Smooth muscle cell (in vitro differentiated cells): Measurements from ENCODE around the gene EIF2AK3. TPM values are rescaled to one million over a fixed set of nuclear protein-coding genes. Genes with fewer than 3 reads are reported as not detected.

ENCODE experiments used
- DNase-seq: peaks from one replicate; lab custom pipeline; 2025; ENCODE audit not compliant: unreplicated experiment; lab: John Stamatoyannopoulos, UW
- H2AFZ ChIP-seq: fragments of 200-600 bp; sonication (generic); 2 replicates; pipeline ENCODE4 v1.6.0; 2016; ENCODE audit warnings: antibody characterized with exemption, low read depth, mild to moderate bottlenecking
- H3F3A ChIP-seq: fragments of 200-600 bp; sonication (generic); 2 replicates; pipeline ENCODE4 v1.6.0; 2017; ENCODE audit warnings: antibody characterized with exemption, low read depth
- H3K27ac ChIP-seq: fragments of 200-600 bp; sonication (generic); 2 replicates; pipeline ENCODE4 v1.5.1; 2016; ENCODE audit warnings: low read depth, mild to moderate bottlenecking
- H3K27me3 ChIP-seq: fragments of 200-600 bp; sonication (generic); 2 replicates; pipeline ENCODE4 v1.6.1; 2016; ENCODE audit warnings: low read depth, mild to moderate bottlenecking
- H3K36me3 ChIP-seq: fragments of 200-600 bp; sonication (generic); 2 replicates; pipeline ENCODE4 v1.5.1; 2016; ENCODE audit warnings: low read depth
- H3K4me1 ChIP-seq: fragments of 200-600 bp; sonication (generic); 2 replicates; pipeline ENCODE4 v1.5.1; 2016; ENCODE audit warnings: low read depth
- H3K4me2 ChIP-seq: fragments of 200-600 bp; sonication (generic); 2 replicates; pipeline ENCODE4 v1.6.0; 2016; ENCODE audit warnings: mild to moderate bottlenecking
- H3K4me3 ChIP-seq: fragments of 200-600 bp; sonication (generic); 2 replicates; pipeline ENCODE4 v1.5.1; 2016; ENCODE audit warnings: mild to moderate bottlenecking
- H3K79me2 ChIP-seq: fragments of 200-600 bp; sonication (generic); 2 replicates; pipeline ENCODE4 v1.6.0; 2016; ENCODE audit warnings: low read depth, mild to moderate bottlenecking
- H3K9ac ChIP-seq: fragments of 200-600 bp; sonication (generic); 2 replicates; pipeline ENCODE4 v1.6.0; 2016; ENCODE audit warnings: low read depth
- H3K9me3 ChIP-seq: fragments of 200-600 bp; sonication (generic); replicated peaks from 2 replicates; pipeline ENCODE4 v1.5.1; 2016; ENCODE audit warnings: low read depth
- H4K20me1 ChIP-seq: fragments of 200-600 bp; sonication (generic); 2 replicates; pipeline ENCODE4 v1.6.0; 2016; ENCODE audit warnings: low read depth
- WGBS: methylation state at CpG from one replicate; pipeline ENCODE4 v1.1.7; 2016; ENCODE audit warnings: low lambda C conversion rate; 5-methylcytosine and 5-hydroxymethylcytosine counted together
- polyA plus RNA-seq: library from polyadenylated mRNA; unstranded; fragments of >200 nt; fragmentation: Nextera tagmentation; extraction: Ambion mirVana; gene quantifications from 2 replicates; pipeline ENCODE4 v1.2.1, GENCODE V29; 2016
- total RNA-seq: library from RNA; depleted of rRNA; stranded (reverse); fragments of >200 nt; gene quantifications from 2 replicates; pipeline ENCODE4 v1.2.3, GENCODE V29; 2014
- TF ChIP-seq, protein P1 (sequence below): fragments of 200-600 bp; sonication (generic); IDR thresholded peaks from 2 replicates; pipeline ENCODE4 v1.5.1; 2017; ENCODE audit warnings: borderline replicate concordance, mild to moderate bottlenecking, antibody characterized with exemption; ENCODE audit not compliant: insufficient read depth, poor library complexity, severe bottlenecking

EIF2AK3 gene
- total RNA-seq (53.4 and 61.6 TPM in 2 replicates), polyA plus RNA-seq (16.2 and 18.0 TPM in 2 replicates)

DNA sequence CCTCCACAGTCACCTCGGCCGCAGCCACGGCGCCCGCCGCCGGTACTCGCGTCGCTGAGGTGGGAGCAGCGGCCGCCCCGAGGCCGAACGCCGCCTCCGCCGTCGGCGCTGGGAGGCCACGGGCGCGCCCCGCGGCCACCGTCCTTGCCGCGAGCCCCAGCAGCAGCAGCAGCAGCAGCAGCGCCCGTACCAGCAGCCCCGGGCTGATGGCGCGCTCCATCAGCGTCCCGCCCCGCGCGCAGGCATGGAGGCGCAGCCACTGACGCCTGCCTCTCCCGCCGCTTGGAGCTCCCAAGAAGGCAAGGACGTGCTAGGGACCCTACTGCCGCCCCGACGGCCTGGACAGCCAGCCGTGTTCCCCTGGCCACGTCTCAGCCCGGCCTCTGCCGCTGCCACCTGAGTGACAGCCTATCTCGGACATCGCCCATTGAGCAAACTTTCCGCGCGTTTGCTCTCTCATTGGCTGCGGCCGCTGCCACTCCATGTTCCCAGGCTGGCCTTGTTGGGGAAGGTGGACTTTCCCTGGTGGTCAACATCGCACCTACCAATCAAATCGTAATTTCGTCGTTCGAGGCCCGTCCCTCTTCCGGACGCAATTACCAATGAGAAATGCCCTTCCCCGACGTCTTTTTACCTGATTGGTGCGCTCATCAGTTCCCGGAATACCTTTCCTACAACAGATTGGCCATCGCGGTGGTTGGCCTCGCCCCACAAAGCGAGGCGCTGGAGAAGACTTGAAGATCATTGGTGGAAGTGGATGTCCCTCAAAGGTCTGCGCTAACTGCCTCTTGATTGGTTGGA lies at the start of gene EIF2AK3:
TSS of gene EIF2AK3 (minus strand) at position 410 of the 801 bp plus-strand sequence. CDS start at position 220, 190 bp downstream.
- DNase-seq: peak; percentile 92
- under 1% methylated on average over 73 of the region's 75 CpGs for WGBS
- H3K36me3 ChIP-seq: no peaks in the 10 kb centered on the region
- peak within 1 kb of the TSS; percentile 99 for H3K4me2 ChIP-seq
- peaks cover 46% of the 10 kb centered on the region for H4K20me1 ChIP-seq
- H3K9ac ChIP-seq: peak within 1 kb of the TSS; percentile 95
- peak within 1 kb of the TSS; percentile 98 for H3K27ac ChIP-seq
- TF ChIP-seq, protein P1, sequence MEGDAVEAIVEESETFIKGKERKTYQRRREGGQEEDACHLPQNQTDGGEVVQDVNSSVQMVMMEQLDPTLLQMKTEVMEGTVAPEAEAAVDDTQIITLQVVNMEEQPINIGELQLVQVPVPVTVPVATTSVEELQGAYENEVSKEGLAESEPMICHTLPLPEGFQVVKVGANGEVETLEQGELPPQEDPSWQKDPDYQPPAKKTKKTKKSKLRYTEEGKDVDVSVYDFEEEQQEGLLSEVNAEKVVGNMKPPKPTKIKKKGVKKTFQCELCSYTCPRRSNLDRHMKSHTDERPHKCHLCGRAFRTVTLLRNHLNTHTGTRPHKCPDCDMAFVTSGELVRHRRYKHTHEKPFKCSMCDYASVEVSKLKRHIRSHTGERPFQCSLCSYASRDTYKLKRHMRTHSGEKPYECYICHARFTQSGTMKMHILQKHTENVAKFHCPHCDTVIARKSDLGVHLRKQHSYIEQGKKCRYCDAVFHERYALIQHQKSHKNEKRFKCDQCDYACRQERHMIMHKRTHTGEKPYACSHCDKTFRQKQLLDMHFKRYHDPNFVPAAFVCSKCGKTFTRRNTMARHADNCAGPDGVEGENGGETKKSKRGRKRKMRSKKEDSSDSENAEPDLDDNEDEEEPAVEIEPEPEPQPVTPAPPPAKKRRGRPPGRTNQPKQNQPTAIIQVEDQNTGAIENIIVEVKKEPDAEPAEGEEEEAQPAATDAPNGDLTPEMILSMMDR: no peak
- H3K79me2 ChIP-seq: peaks cover 47% of the 10 kb centered on the region
- H3K27me3 ChIP-seq: no peaks in the 10 kb centered on the region
- H3F3A ChIP-seq: peaks cover 9% of the 10 kb centered on the region
- no peak within 1 kb of the TSS for H2AFZ ChIP-seq
- H3K9me3 ChIP-seq: no peaks in the 10 kb centered on the region
- peaks cover 27% of the 10 kb centered on the region for H3K4me1 ChIP-seq
- H3K4me3 ChIP-seq: peak within 1 kb of the TSS; percentile 76

DNA sequence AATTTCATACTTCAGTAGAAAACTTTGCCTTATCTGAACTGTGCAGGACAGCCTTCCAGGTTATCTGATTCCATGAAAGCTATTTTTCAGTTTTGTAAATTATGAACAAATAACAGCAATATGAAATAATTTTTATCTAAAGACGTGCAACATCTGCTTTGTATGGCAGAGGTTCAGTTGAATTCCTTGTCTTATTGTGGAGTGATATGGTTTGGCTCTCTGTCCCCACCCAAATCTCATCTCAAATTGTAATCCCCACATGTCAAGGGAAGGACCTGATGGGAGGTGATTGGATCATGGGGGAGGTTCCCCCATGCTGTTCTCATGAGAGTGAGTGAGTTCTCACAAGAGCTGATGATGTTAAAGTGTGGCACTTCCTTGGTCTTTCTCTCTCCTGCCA lies 46.1 kb upstream of the EIF2AK3 start:
- DNase-seq: no peak
- TF ChIP-seq, protein P1: no peak
- Histone ChIP-seq H3K4me1 (no peaks in the 10 kb centered on the region), H4K20me1 (no peaks in the 10 kb centered on the region), H3K9ac (no peak overlapping the region), H3K36me3 (no peaks in the 10 kb centered on the region), H3K9me3 (no peaks in the 10 kb centered on the region), H3K79me2 (no peaks in the 10 kb centered on the region), H3K4me2 (no peak overlapping the region), H3K27ac (no peak overlapping the region), H3F3A (no peaks in the 10 kb centered on the region), H3K27me3 (no peaks in the 10 kb centered on the region), H3K4me3 (no peak overlapping the region), H2AFZ (no peak overlapping the region)
- 90% methylated on average over 1 of the region's 1 CpG for whole genome bisulfite sequencing

DNA sequence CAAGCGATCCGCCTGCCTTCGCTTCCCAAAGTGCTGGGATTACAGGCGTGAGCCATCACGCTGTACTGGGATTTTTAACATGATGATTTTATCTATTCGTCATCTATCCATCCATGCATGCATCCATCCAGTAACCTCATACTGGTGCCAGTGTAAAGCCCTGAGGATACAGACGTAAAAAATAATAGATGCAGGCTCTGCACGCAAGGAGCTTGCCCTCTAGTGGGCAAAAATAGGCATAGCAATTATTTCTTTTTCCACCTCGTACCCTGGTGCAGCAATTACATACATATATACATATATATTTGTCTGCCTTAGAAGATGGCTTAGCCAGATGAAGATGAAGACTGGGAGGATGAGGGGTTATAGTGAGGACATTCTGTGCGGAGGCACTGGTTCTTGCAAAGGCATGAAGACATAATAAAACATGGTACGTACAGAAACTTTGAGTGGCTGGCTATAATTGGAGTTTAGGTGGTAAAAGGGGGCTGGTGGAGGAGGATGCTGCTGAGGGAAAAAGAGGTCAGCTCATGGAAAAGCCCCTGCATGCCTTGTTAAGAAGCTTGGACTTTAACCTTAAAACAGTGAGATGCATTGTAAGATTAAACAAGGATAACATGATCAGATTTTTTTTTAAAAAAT lies 44.6 kb upstream of the EIF2AK3 start:
- H3K27ac ChIP-seq: no peak overlapping the region
- H3K4me1 ChIP-seq: no peaks in the 10 kb centered on the region
- no peak overlapping the region for H3K9ac ChIP-seq
- 37% methylated on average over 11 of the region's 11 CpGs for whole genome bisulfite sequencing
- H3K36me3 ChIP-seq: no peaks in the 10 kb centered on the region
- H2AFZ ChIP-seq: no peak overlapping the region
- H3K4me2 ChIP-seq: no peak overlapping the region
- H3K9me3 ChIP-seq: no peaks in the 10 kb centered on the region
- no peaks in the 10 kb centered on the region for H3F3A ChIP-seq
- H3K79me2 ChIP-seq: no peaks in the 10 kb centered on the region
- TF ChIP-seq, protein P1: peak; percentile 94
- H3K27me3 ChIP-seq: no peaks in the 10 kb centered on the region
- H3K4me3 ChIP-seq: no peak overlapping the region
- no peaks in the 10 kb centered on the region for H4K20me1 ChIP-seq
- no peak for DNase-seq
